ENCODE results near the gene CSNK2B. TPM values are rescaled to one million over a fixed set of nuclear protein-coding genes. Genes with fewer than 3 reads are reported as not detected.

Gene CSNK2B
- polyA plus RNA-seq, 1 donor (not counting 4 experiments of a cell fraction or from before 2014, with no cell fraction given), result 43.7 TPM

GRCh38 chr6:31676904-31677303, 11.0 kb downstream of the CSNK2B start:
- no peak overlapping the region for H3K4me2 ChIP-seq (ENCODE audit: control insufficient read depth, extremely low read depth, insufficient read depth, low read depth, low read length)
- H3K4me3 ChIP-seq (ENCODE audit: control insufficient read depth in 2 of 3, extremely low read depth in 1 of 3, insufficient read depth in 2 of 3, low read depth in 1 of 3, low read length in 3 of 3), result no peak overlapping the region
- no peaks in the 10 kb centered on the region for H3K9me3 ChIP-seq (ENCODE audit: control insufficient read depth, low read depth, low read length)
- H3K27me3 ChIP-seq (ENCODE audit: control insufficient read depth, extremely low read depth, insufficient read depth, low read length), result no peaks in the 10 kb centered on the region
- no peak overlapping the region for H3K9ac ChIP-seq (ENCODE audit: control insufficient read depth, extremely low read depth, insufficient read depth, low read length)
- H3K9me1 ChIP-seq (ENCODE audit: control insufficient read depth, extremely low read depth, insufficient read depth, low read length), result no peaks in the 10 kb centered on the region
- FAIRE-seq (no peak), DNase-seq (ENCODE audit: low read depth, low spot score) (no peak)
- no peak overlapping the region for H3K27ac ChIP-seq (ENCODE audit: control insufficient read depth, insufficient read depth, low read length)
- H3K36me3 ChIP-seq (ENCODE audit: control insufficient read depth in 2 of 2, extremely low read depth in 1 of 2, insufficient read depth in 2 of 2, low read length in 2 of 2), result peaks cover 2 to 6% of the 10 kb centered on the region in 2 experiments
- H4K20me1 ChIP-seq (ENCODE audit: control insufficient read depth, extremely low read depth, insufficient read depth, low read length), result no peaks in the 10 kb centered on the region
- no peak overlapping the region for H2AFZ ChIP-seq (ENCODE audit: control insufficient read depth, low read length)
- H3K4me1 ChIP-seq (ENCODE audit: control insufficient read depth, extremely low read depth, insufficient read depth, low read length), result peaks cover 11% of the 10 kb centered on the region
- no peak for TF ChIP-seq CTCF (optimal IDR thresholded peaks at IDR 0.05 in 1 of 3, IDR thresholded peaks at IDR 0.05 in 1 of 3, conservative IDR thresholded peaks at IDR 0.05 in 1 of 3; ENCODE audit: extremely low read depth in 1 of 3, insufficient read depth in 2 of 3, low read length in 3 of 3)
- TF ChIP-seq EZH2 (IDR thresholded peaks at IDR 0.05; ENCODE audit: low read length), result no peak
- dilution Hi-C loops (cut with MboI; ENCODE audit: extremely low pct_ligation_motif_present, low sequenced_read_pairs), result no loop called here
- no peaks in the 10 kb centered on the region for H3K79me2 ChIP-seq (ENCODE audit: control insufficient read depth, insufficient read depth, low read length)

- H4K20me1 ChIP-seq (ENCODE audit: control insufficient read depth, extremely low read depth, insufficient read depth, low read length), result no peaks in the 10 kb centered on the region
- no peaks in the 10 kb centered on the region for H3K9me3 ChIP-seq (ENCODE audit: control insufficient read depth, low read depth, low read length)
- H3K79me2 ChIP-seq (ENCODE audit: control insufficient read depth, insufficient read depth, low read length), result no peaks in the 10 kb centered on the region
- no peak overlapping the region for H2AFZ ChIP-seq (ENCODE audit: control insufficient read depth, low read length)
- H3K27me3 ChIP-seq (ENCODE audit: control insufficient read depth, extremely low read depth, insufficient read depth, low read length), result no peaks in the 10 kb centered on the region
- H3K4me1 ChIP-seq (ENCODE audit: control insufficient read depth, extremely low read depth, insufficient read depth, low read length), result peaks cover 11% of the 10 kb centered on the region
- dilution Hi-C loops (cut with MboI; ENCODE audit: extremely low pct_ligation_motif_present, low sequenced_read_pairs), result no loop called here
- no peak overlapping the region for H3K4me2 ChIP-seq (ENCODE audit: control insufficient read depth, extremely low read depth, insufficient read depth, low read depth, low read length)
- TF ChIP-seq EZH2 (IDR thresholded peaks at IDR 0.05; ENCODE audit: low read length) (no peak), CTCF (optimal IDR thresholded peaks at IDR 0.05 in 1 of 3, IDR thresholded peaks at IDR 0.05 in 1 of 3, conservative IDR thresholded peaks at IDR 0.05 in 1 of 3; ENCODE audit: extremely low read depth in 1 of 3, insufficient read depth in 2 of 3, low read length in 3 of 3) (no peak)
- H3K36me3 ChIP-seq (ENCODE audit: control insufficient read depth in 2 of 2, extremely low read depth in 1 of 2, insufficient read depth in 2 of 2, low read length in 2 of 2), result peaks cover 0 to 1% of the 10 kb centered on the region in 2 experiments
- DNase-seq (ENCODE audit: low read depth, low spot score), result no peak
- H3K9ac ChIP-seq (ENCODE audit: control insufficient read depth, extremely low read depth, insufficient read depth, low read length), result no peak overlapping the region
- no peaks in the 10 kb centered on the region for H3K9me1 ChIP-seq (ENCODE audit: control insufficient read depth, extremely low read depth, insufficient read depth, low read length)
- no peak overlapping the region for H3K27ac ChIP-seq (ENCODE audit: control insufficient read depth, insufficient read depth, low read length)
- no peak for FAIRE-seq
- no peak overlapping the region for H3K4me3 ChIP-seq (ENCODE audit: control insufficient read depth in 2 of 3, extremely low read depth in 1 of 3, insufficient read depth in 2 of 3, low read depth in 1 of 3, low read length in 3 of 3)
Observed at GRCh38 chr6:31677955-31678354, 12.1 kb downstream of the CSNK2B start.

Data from keratinocyte (primary cell).